Right ventricle myocardium superior (tissue), 1 donor: Measurements from ENCODE around the gene CUTA. TPM values are rescaled to one million over a fixed set of nuclear protein-coding genes. Genes with fewer than 3 reads are reported as not detected.
A peak's percentile ranks its signal among the peaks of the same experiment; 100 is the strongest.

Source experiments
- ATAC-seq: fragments of 200-7000 bp; cut with Tn5 transposase; one replicate; pipeline ENCODE4 v1.9.1; 2020; ENCODE audit warnings: mild to moderate bottlenecking; ENCODE audit not compliant: poor library complexity
- DNase-seq: peaks from one replicate; pipeline ENCODE4 v3.0.0-alpha.2; 2020
- intact Hi-C: fragments of 100-400 bp; cut with DNase I; formaldehyde crosslinking; loops from one replicate; pipeline ENCODE4 v1.11.2; 2022
- total RNA-seq: library from RNA; stranded (reverse); fragmentation: NEBNext Ultra II Directional; extraction: Animal tissue kit (Norgen Biotek cat#: 25700); gene quantifications from one replicate; pipeline ENCODE4 v1.2.1, GENCODE V29; 2021
- donor health status: DM: no; HTN: yes; CAD: no; lungs with severe emphysema.

CUTA gene
- total RNA-seq, 1 donor from 2014 or later = 102 TPM

GRCh38 chr6:33426590-33427511 lies 8.9 kb upstream of the CUTA start:
- DNase-seq (no peak), ATAC-seq (no peak)
- intact Hi-C loops = loop anchor here (2.0 to 10.0 kb wide), 2 partner anchors 36 to 148 kb away; partner anchors contain the start of gene KIFC1

- peak; percentile 81 for ATAC-seq
- intact Hi-C loops = loop anchor here (2.0 to 10.0 kb wide), 2 partner anchors 35 to 149 kb away; partner anchors contain the start of gene KIFC1
- DNase-seq = peak; percentile 89
Measured at GRCh38 chr6:33425668-33426577, 8.0 kb upstream of the CUTA start.

GRCh38 chr6:33424855-33425667 lies 7.2 kb upstream of the CUTA start:
- ATAC-seq (peak; percentile 4), DNase-seq (no peak)
- intact Hi-C loops = loop anchor here (10.0 kb wide), 1 partner anchor 150 kb away; no protein-coding TSS in a partner anchor

- DNase-seq (no peak), ATAC-seq (no peak)
- intact Hi-C loops = loop anchor here (10.0 kb wide), 1 partner anchor 151 kb away; no protein-coding TSS in a partner anchor
Measured at GRCh38 chr6:33423777-33424176, 5.9 kb upstream of the CUTA start.

GRCh38 chr6:33421344-33421643 lies 3.4 kb upstream of the CUTA start:
- ATAC-seq (no peak), DNase-seq (no peak)
- intact Hi-C loops = loop anchor here (10.0 kb wide), 1 partner anchor 154 kb away; no protein-coding TSS in a partner anchor

GRCh38 chr6:33420491-33421343 lies 2.8 kb upstream of the CUTA start:
- DNase-seq (no peak), ATAC-seq (no peak)
- intact Hi-C loops = loop anchor here (10.0 kb wide), 1 partner anchor 154 kb away; no protein-coding TSS in a partner anchor

- ATAC-seq (peak; percentile 4), DNase-seq (peak; percentile 82)
- intact Hi-C loops = loop anchor here (10.0 kb wide), 2 partner anchors 125 to 155 kb away; partner anchors contain the start of gene RGL2
Measured at GRCh38 chr6:33419580-33420490, 1.9 kb upstream of the CUTA start, which contains the start of gene SYNGAP1. TSS of gene SYNGAP1 (plus strand) at chr6:33420065. CDS start at chr6:33420265, 200 bp downstream.

- ATAC-seq (no peak), DNase-seq (no peak)
- intact Hi-C loops = loop anchor here (10.0 kb wide), 1 partner anchor 124 kb away; the partner anchor contains the start of gene RGL2
Measured at GRCh38 chr6:33418690-33419291, 884 bp upstream of the CUTA start.

- DNase-seq = no peak
- intact Hi-C loops = loop anchor here (10.0 kb wide), 1 partner anchor 123 kb away; the partner anchor contains the start of gene RGL2
- ATAC-seq = no peak
Measured at GRCh38 chr6:33417128-33417902, 592 bp downstream of the CUTA start.

- intact Hi-C loops = loop anchor here (10.0 kb wide), 1 partner anchor 122 kb away; the partner anchor contains the start of gene RGL2
- ATAC-seq (no peak), DNase-seq (no peak)
Measured at GRCh38 chr6:33416386-33417127, 1.4 kb downstream of the CUTA start.

GRCh38 chr6:33415831-33416230 lies 2.1 kb downstream of the CUTA start:
- ATAC-seq (no peak), DNase-seq (no peak)
- intact Hi-C loops = loop anchor here (10.0 kb wide), 1 partner anchor 121 kb away; the partner anchor contains the start of gene RGL2

GRCh38 chr6:33414592-33415271 lies 3.2 kb downstream of the CUTA start:
- intact Hi-C loops = loop anchor here (10.0 kb wide), 1 partner anchor 120 kb away; the partner anchor contains the start of gene RGL2
- DNase-seq = no peak
- ATAC-seq = no peak

- intact Hi-C loops = loop anchor here (10.0 kb wide), 1 partner anchor 119 kb away; the partner anchor contains the start of gene RGL2
- ATAC-seq (no peak), DNase-seq (no peak)
Measured at GRCh38 chr6:33413241-33414120, 4.4 kb downstream of the CUTA start.
